ENCODE data around the gene TMCO6. TPM values are rescaled to one million over a fixed set of nuclear protein-coding genes. Genes with fewer than 3 reads are reported as not detected.
A peak's percentile ranks its signal among the peaks of the same experiment; 100 is the strongest.

Gene TMCO6
- total and polyA plus RNA-seq, 2 of the 4 experiments (the other 2 are of a cell fraction): 6.6 to 10.6 TPM

- intact Hi-C loops (cut with micrococcal nuclease) (no loop called here), in situ Hi-C loops (cut with MboI; ENCODE audit: low sequenced_read_pairs) (no loop called here), dilution Hi-C loops (cut with HindIII; ENCODE audit: low sequenced_read_pairs, unreplicated experiment) (no loop called here)
- Histone ChIP-seq H4K91ac (ENCODE audit: insufficient read depth, low read depth, low read length) (no peak overlapping the region), H4K8ac (ENCODE audit: low read depth in 2 of 2, low read length in 2 of 2) (no peak overlapping the region), H3K18ac (ENCODE audit: low read depth, low read length) (no peak overlapping the region), H3K14ac (replicated peaks; ENCODE audit: low read depth, low read length) (no peak overlapping the region), H3K27ac (ENCODE audit: insufficient read depth, low read length) (no peak overlapping the region), H2BK15ac (ENCODE audit: low read depth, low read length) (no peak overlapping the region), H4K20me1 (ENCODE audit: insufficient read depth, low read length) (peaks cover 9% of the 10 kb centered on the region), H3K27me3 (ENCODE audit: control insufficient read depth, insufficient read depth, low read length) (no peaks in the 10 kb centered on the region), H3K23ac (ENCODE audit: low read depth, low read length) (no peak overlapping the region), H3K4ac (ENCODE audit: low read depth, low read length) (no peak overlapping the region), H3K4me3 (ENCODE audit: insufficient read depth, low read depth, low read length) (no peak overlapping the region), H3K56ac (ENCODE audit: extremely low read depth, insufficient read depth, low read length) (no peak overlapping the region), H4K5ac (ENCODE audit: low read depth, low read length) (no peak overlapping the region), H3K4me2 (ENCODE audit: low read depth, low read length) (no peak overlapping the region), H3K9ac (ENCODE audit: low read depth, low read length) (no peak overlapping the region), H3K9me3 (ENCODE audit: control insufficient read depth, insufficient read depth, low read length) (no peaks in the 10 kb centered on the region), H3K36me3 (ENCODE audit: control insufficient read depth, insufficient read depth, low read length) (peaks cover 68% of the 10 kb centered on the region), H2AK5ac (ENCODE audit: low read depth, low read length) (no peak overlapping the region), H2BK5ac (ENCODE audit: low read depth, low read length, poor library complexity, severe bottlenecking) (no peak overlapping the region), H2BK20ac (ENCODE audit: low read depth, low read length) (no peak overlapping the region), H2BK120ac (ENCODE audit: low read depth, low read length) (no peak overlapping the region), H3K79me1 (ENCODE audit: low read depth in 1 of 2, low read length in 2 of 2) (peaks cover 5 to 30% of the 10 kb centered on the region in 2 experiments; a peak in 3 of 4 replicates), H2AFZ (replicated peaks; ENCODE audit: low read length, poor library complexity) (no peak overlapping the region), H3K4me1 (ENCODE audit: control insufficient read depth, insufficient read depth, low read length) (no peaks in the 10 kb centered on the region; the same call in 1 of the 2 replicates), H2AK9ac (replicated peaks; ENCODE audit: low read depth, low read length, poor library complexity) (no peak overlapping the region), H3K9me1 (ENCODE audit: insufficient read depth, low read length) (peaks cover 13% of the 10 kb centered on the region; the same call in 1 of the 2 replicates)
- no TSS peak for BruUV-seq (replicated peaks)
- WGBS, 2 experiments (ENCODE audit: extremely low coverage in 2 of 2, insufficient read length in 1 of 2): 36% methylated on average over 48 of the region's 70 CpGs; no CpG with 5 or more reads in 1 of the 2 experiments
- CTCF ChIA-PET: no interaction called here
- no peak for TF ChIP-seq ELK1 (IDR thresholded peaks at IDR 0.05; ENCODE audit: borderline replicate concordance, low read depth, low read length)
- TF ChIP-seq BHLHE40 (IDR thresholded peaks at IDR 0.05; ENCODE audit: low read depth, low read length): no peak
- no peak for TF ChIP-seq FOS (IDR thresholded peaks at IDR 0.05; ENCODE audit: low read depth, low read length)
- no peak for TF ChIP-seq RCOR1 (IDR thresholded peaks at IDR 0.05; ENCODE audit: insufficient replicate concordance, low read length)
- TF ChIP-seq MAFK (IDR thresholded peaks at IDR 0.05; ENCODE audit: low read depth, low read length): no peak
- TF ChIP-seq CHD1 (IDR thresholded peaks at IDR 0.05; ENCODE audit: low read depth, low read length): no peak
- TF ChIP-seq POLR2A (IDR thresholded peaks at IDR 0.05; ENCODE audit: low read depth, low read length): no peak; the same call in 1 of the 2 replicates
- no peak for TF ChIP-seq CTCF (conservative IDR thresholded peaks at IDR 0.05; ENCODE audit: low read depth, low read length)
- no peak for TF ChIP-seq RAD21 (IDR thresholded peaks at IDR 0.05; ENCODE audit: low read length)
- TF ChIP-seq NFE2L2 (IDR thresholded peaks at IDR 0.05; ENCODE audit: low read depth, low read length): no peak
- TF ChIP-seq MXI1 (IDR thresholded peaks at IDR 0.05; ENCODE audit: borderline replicate concordance, low read depth, low read length): no peak
- TF ChIP-seq CEBPB (IDR thresholded peaks at IDR 0.05; ENCODE audit: low read depth, low read length): no peak
- no peak for TF ChIP-seq SMC3 (IDR thresholded peaks at IDR 0.05; ENCODE audit: low read depth, low read length)
- POLR2A ChIA-PET (ENCODE audit: unreplicated experiment): no interaction called here
- no peak for DNase-seq
- ATAC-seq (ENCODE audit: low read depth): 0 out of 2 replicates have a peak, but pooled peaks have one; percentile 5
Measured at GRCh38 chr5:140672455-140673186, 33.4 kb downstream of the TMCO6 start.

Data from IMR-90 (cell line).